Renal cortex interstitium (tissue), 11 donors: ENCODE results near the gene DIAPH1. TPM values are rescaled to one million over a fixed set of nuclear protein-coding genes. Genes with fewer than 3 reads are reported as not detected.

ENCODE experiments used
- DNase-seq, 11 donors: peaks; one replicate each; pipeline ENCODE4 v3.0.0-alpha.2; 2013; ENCODE audit warnings: low read depth in 9 of 11, low spot score in 4 of 11; ENCODE audit errors: extremely low read depth in 1 of 11
- polyA plus RNA-seq, 3 donors: library from polyadenylated mRNA; unstranded; fragments of 120-200 nt; gene quantifications; one replicate each; pipeline ENCODE4 v1.2.1, GENCODE V29; 2013; ENCODE audit not compliant: insufficient read length in 3 of 3

Gene DIAPH1
- polyA plus RNA-seq, 3 donors: 70.4 to 86.9 (median 73.6) TPM

DNA sequence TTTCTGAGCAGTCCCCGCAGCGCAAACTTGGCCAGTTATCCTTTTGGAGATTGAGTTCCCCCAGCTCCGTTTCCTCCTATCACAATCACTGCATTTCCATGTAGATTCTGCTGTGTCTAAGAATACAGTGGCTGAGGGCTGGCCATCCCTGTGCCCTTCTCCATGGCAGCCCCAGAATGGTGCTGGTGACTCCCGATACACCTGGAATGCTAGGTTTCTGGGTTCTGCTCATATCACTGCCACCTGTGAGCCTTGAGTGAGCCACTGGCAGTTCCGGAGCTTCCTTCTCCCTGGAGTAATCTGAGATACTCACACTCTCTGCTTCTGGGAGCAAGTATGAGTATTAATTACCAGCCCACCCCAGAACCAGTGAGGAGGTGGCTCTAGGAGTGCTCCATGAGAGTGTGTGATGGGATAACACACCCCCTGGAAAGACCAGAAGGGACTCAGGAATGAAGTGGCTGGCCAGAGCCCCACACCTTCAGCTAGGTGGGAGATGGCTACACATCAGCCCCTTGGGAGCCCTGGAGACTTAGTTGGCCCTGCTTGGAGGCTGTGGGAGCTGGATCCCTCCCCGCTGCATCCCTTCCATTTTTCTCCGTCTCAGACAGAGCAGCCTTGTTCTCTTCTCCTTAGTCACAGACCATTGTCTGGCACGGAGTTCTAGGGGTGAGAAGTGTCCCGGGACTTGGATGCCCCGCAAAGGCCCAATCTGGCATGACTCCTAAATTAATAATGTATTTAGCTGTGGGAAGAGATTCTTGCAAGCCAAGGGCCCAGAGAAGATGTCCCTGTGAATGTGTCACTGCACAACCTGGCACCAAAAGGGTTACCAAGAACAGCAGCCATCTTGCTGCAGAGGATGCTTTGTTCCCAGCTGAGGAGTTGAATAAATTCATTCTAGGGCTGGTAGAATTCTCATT is 125.0 kb downstream of the DIAPH1 start:
- DNase-seq: no peak

DNA sequence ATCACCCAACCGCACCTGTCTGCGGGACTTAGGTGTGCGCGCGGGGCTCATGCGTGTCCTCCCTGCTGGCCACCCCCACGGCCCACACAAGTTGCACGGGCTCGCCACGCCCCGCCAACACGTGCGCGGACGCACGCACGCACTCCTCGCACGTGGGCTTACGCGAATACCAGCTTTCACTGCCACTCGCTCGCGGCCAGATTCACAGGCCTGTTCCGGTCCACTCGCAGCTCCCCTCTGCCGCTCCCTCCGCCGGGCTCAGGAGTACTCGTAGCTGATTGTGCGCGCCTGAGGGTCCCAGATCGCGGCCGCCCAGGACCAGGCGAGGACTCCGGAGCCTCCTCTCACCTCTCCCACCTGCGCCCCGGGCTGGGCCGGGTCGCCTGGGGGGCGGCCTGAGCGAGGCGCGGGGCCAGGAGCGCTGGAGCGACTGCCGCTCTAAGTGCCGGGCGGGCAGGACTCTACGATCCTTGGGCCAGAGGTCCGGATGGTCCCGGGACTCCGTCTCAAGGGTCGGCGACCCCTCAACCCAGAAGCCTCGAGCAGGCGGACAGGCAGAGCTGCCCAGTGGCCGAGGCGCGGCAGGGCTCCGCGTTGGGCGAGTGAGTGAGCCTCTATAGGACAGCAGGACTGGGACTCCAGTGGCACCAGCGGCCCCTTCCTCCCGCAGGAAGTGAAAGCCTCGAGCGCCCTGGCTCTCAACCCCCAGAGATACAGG is 126.5 kb downstream of the DIAPH1 start:
- DNase-seq: no peak

DNA sequence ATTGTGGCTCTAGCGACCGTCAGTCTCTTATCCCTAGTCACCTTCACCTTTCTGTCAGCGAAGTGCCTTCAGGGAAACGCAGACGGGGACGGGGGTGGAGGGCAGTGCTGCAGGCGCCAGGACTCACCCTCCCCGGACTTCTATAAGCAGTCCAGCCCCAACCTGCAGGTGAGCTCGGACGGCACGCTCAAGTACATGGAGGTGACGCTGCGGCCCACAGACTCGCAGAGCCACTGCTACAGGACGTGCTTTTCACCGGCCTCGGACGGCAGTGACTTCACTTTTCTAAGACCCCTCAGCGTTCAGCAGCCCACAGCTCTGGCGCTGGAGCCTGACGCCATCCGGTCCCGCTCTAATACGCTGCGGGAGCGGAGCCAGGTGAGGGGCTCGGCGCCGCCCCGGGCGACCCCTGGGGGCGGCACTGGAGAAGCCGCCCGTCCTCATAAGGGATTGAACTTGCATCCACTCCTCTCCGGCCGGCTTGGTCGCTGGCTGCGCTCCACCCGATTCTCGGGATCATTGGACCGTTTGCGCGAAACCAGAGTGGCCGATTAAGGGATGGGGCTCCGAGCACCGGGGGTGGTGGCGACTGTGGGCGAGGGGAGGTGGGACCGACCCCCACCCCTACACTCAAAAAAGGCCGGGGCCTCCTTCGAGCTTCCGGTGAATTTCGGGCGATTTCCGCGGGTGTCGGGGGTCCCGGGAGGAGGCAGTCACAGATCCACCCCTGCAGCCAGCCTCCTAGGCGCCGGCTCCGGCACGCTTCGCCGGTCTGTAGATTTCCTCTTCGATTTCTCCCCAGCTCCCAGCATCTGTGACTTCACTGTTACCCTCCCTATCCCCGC is 127.3 kb downstream of the DIAPH1 start:
- DNase-seq: no peak

DNA sequence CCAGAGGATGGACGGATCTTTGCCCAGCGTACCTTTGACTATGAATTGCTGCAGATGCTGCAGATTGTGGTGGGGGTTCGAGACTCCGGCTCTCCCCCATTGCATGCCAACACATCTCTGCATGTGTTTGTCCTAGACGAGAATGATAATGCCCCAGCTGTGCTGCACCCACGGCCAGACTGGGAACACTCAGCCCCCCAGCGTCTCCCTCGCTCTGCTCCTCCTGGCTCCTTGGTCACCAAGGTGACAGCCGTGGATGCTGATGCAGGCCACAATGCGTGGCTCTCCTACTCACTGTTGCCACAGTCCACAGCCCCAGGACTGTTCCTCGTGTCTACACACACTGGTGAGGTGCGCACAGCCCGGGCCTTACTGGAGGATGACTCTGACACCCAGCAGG is 128.0 kb downstream of the DIAPH1 start:
- DNase-seq: no peak

DNA sequence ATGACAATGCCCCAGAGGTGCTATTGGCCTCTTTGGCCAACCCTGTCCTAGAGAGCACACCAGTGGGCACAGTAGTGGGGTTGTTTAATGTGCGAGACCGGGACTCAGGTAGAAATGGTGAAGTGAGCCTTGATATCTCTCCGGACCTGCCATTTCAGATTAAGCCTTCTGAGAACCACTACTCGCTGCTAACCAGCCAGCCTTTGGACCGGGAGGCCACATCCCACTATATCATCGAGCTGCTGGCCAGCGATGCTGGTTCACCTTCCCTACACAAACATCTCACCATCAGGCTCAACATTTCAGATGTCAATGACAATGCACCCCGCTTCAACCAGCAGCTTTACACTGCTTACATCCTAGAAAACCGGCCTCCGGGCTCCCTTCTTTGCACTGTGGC is 128.5 kb downstream of the DIAPH1 start:
- DNase-seq: no peak

DNA sequence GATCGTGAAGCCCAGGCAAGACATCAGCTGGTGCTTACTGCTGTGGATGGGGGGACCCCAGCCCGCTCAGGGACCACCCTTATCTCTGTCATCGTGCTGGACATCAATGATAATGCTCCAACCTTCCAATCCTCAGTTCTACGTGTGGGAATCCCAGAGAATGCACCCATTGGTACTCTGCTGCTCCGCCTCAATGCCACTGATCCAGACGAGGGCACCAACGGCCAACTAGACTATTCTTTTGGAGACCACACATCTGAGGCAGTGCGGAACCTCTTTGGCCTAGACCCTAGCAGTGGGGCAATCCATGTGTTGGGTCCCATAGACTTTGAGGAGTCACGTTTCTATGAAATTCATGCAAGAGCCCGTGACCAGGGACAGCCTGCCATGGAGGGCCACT is 129.0 kb downstream of the DIAPH1 start:
- no peak for DNase-seq

DNA sequence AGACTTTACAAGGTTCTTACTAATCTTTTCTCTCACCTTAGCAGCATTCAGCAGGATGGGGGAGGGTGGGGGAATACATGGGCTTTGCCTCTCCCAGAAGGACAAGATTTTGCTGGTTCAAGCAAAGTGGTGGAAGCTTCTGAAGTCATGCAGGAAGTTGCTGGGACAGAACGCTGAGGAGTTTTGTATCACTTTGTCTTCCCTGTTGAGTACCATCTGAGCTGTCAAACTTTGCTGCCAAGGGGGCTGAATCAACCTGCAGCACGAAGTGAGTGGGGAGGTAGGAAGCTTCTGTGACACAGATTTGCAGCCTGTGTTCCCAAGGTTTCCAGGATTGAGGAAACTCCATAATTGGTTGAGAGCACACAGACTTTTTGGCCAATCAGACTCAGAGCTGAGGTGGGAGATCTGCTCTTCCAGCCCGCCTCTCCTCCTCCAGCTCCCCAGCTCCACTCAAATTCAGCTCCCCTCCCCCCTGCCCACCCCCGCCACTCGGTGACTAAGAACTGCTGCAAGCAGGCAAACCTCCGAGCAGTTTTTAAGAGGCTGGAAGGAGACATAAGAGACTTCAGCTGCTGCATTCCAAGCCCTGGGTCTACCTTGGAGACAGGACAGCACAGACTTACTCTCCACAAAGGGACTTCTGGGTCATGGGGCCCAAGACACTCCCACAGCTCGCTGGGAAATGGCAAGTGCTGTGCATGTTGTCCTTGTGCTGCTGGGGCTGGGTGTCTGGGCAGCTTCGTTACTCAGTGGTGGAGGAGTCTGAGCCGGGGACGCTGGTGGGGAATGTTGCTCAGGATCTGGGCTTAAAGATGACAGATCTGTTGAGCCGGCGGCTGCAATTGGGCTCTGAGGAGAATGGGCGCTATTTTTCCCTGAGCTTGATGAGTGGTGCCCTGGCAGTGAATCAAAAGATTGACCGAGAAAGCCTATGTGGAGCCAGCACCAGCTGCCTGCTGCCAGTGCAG is 129.9 kb downstream of the DIAPH1 start, which contains the start of gene PCDHGC5:
Gene PCDHGC5, plus strand, starts transcription at position 491 of the 971 bp plus-strand sequence. Its CDS starts 160 bp downstream, at position 651.
- DNase-seq: no peak

DNA sequence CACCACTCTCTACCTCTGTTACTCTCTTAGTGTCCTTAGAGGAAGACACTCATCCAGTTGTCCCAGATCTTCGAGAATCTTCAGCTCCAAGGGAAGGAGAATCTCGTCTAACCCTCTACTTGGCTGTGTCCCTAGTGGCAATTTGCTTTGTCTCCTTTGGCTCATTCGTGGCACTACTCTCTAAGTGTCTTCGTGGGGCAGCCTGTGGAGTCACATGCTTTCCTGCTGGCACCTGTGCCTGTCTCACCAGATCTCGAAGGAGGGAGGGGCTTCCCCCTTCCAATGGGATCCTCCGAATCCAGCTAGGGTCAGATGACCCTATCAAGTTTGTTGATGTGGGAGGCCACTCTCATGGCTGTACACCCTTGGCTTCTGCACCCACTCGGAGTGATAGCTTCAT is 131.7 kb downstream of the DIAPH1 start:
- no peak for DNase-seq

DNA sequence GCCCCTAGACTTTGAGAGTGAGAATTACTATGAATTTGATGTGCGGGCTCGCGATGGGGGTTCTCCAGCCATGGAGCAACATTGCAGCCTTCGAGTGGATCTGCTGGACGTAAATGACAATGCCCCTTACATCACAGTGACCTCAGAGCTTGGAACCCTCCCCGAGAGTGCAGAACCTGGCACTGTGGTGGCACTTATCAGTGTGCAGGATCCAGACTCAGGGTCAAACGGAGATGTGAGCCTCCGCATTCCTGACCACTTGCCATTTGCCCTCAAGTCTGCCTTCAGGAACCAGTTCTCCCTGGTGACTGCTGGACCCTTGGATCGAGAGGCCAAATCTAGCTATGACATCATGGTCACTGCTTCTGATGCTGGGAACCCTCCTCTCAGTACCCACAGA is 132.7 kb downstream of the DIAPH1 start:
- no peak for DNase-seq

DNA sequence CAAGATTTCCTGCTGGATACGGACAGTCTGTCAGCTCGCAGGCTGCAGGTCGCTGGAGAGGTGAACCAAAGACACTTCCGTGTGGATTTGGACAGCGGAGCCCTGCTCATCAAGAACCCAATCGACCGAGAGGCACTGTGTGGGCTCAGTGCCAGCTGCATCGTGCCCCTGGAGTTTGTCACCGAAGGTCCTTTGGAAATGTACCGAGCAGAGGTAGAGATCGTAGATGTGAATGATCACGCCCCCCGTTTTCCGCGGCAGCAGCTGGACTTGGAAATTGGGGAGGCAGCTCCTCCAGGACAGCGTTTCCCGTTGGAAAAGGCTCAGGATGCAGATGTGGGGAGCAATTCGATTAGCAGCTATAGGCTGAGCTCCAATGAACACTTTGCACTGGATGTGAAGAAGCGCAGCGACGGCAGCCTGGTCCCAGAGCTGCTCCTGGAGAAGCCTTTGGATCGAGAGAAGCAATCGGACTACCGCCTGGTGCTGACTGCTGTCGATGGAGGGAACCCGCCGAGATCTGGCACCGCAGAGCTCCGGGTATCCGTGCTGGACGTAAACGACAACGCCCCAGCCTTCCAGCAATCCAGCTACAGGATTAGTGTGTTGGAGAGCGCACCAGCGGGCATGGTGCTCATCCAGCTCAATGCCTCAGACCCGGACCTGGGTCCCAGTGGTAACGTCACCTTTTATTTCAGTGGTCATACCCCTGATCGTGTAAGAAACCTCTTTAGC is 133.3 kb downstream of the DIAPH1 start:
- DNase-seq: no peak

DNA sequence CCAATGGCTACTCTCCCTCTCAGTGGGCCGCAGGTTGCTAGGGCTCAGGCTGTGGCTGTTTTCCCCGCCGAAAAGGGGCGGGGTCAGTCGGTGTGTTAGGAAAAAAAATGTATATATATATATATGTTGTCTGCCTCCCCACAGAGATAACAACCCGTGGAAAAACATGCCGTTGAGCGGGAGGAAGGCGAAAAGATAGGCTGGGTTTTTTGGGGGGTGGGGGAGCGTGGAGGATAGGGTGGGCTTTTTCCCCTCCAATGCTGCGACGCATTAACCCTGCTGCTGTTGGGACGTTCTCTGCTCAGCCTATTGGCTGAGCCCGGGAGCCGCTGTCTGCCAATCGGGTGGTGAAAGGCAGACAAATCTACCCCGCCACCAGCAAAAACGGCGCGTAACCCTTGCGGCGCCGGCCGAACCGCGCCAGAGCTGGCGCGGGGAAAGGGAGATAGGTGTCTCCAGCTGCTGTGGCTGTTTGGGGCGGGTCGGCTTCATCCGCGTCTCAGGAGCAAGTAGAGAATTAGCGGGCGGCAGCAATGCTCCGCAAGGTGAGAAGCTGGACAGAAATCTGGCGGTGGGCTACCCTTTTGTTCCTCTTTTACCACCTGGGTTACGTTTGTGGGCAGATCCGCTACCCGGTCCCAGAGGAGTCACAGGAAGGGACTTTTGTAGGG is 134.0 kb downstream of the DIAPH1 start, which contains the start of gene PCDHGC4:
Gene PCDHGC4, plus strand, starts transcription at position 390 of the 671 bp plus-strand sequence. Its CDS starts 144 bp downstream, at position 534.
- DNase-seq: no peak

DNA sequence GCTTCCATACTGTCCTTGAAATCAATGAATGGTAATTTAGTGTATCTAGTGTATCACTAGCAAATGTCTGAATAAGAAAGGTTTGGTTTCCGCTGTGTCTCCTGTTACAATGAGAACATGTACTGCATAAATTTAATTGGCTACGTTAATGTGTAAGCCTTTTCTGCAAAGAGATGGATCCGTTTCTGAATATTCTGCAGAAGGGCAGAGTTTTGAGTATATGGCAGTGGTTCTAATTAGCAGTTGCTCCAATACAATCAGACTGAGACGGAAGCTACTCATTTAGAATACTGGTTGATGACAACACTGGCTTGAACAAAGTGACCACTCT is 134.5 kb downstream of the DIAPH1 start:
- DNase-seq: no peak

DNA sequence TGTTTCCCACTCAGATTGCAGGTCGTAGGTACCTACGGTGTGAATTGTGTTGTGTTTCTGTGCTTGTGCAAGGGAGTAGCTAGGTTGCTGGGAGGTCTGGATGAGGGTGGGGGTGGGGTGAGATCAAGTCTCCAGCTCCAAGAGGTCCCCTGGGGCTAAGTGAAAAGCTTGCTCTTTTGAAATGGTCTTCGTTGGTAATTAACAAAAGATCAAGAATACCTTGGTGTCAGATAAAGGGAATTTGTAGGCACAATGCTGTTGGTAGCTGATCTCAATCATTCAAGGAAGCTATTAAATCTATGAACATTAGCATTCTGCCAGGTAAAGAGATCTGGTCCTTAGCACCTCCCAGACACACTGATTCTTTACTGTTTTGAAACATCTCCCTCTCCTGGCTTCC is 134.9 kb downstream of the DIAPH1 start:
- DNase-seq: no peak

DNA sequence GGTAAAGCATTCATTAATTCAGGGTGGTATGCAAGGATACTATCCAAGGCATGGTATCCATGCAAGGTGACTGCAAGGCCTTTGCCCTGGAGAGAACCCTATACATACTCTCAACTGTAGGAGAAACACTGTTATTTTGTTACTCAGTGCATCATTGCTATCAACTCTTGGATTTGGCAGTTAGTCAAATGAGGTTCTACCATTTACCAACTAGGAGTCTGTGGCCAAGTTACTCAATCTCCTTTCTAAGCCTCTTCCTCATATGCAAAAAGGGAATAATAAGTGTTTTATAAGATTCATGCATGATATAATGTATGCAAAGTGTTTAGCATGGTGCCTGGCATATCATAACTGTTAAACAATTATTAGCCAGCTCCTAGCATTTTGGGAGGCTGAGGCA is 139.0 kb downstream of the DIAPH1 start:
- DNase-seq: no peak

DNA sequence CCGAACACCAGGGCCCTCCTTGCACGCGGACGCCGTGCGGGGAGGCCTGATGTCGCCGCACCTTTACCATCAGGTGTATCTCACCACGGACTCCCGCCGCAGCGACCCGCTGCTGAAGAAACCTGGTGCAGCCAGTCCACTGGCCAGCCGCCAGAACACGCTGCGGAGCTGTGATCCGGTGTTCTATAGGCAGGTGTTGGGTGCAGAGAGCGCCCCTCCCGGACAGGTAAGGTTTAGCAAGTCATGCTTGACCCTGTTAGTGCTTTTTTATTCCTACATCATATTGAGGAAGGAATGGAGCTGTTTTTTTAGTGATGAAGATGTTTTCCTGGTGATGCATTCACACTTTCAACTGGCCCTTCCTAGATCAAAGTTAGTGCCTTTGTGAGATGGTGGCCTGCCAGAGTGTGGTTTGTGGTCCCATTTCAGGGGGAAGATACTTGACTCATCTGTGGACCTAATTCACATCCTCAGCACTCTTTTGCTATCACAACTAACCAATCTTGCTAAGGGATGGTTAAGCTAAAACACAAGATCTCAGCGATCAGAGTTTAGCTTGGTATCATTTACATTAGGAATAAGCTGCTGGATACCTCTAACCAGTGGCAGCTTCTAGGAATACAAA is 140.4 kb downstream of the DIAPH1 start:
- peak in 1 of 11 donors; percentile 52 for DNase-seq

DNA sequence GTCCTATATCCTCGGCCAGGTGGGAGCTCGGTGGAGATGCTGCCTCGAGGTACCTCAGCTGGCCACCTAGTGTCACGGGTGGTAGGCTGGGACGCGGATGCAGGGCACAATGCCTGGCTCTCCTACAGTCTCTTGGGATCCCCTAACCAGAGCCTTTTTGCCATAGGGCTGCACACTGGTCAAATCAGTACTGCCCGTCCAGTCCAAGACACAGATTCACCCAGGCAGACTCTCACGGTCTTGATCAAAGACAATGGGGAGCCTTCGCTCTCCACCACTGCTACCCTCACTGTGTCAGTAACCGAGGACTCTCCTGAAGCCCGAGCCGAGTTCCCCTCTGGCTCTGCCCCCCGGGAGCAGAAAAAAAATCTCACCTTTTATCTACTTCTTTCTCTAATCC is 141.0 kb downstream of the DIAPH1 start:
- DNase-seq: no peak
